Frontal cortex (tissue), 4 donors: ENCODE results near the gene TEKT5. TPM values are rescaled to one million over a fixed set of nuclear protein-coding genes. Genes with fewer than 3 reads are reported as not detected.

Experiments used
- DNase-seq, 2 donors: peaks; one replicate each; pipeline ENCODE4 v3.0.0; 2012; ENCODE audit warnings: low spot score in 2 of 2
- FAIRE-seq: peaks from 2 replicates; lab custom pipeline; 2012; peaks lifted over from hg19 to GRCh38; lab: Jason Lieb, UNC
- total RNA-seq: library from RNA; depleted of rRNA; stranded (reverse); fragments of >200 nt; gene quantifications from one replicate; pipeline ENCODE4 v1.2.3, GENCODE V29; 2014
- donor health status: control.
- donor health status: control.
- donor health status: control.

TEKT5 gene
- total RNA-seq, 1 donor from 2014 or later: 1.6 TPM

DNA sequence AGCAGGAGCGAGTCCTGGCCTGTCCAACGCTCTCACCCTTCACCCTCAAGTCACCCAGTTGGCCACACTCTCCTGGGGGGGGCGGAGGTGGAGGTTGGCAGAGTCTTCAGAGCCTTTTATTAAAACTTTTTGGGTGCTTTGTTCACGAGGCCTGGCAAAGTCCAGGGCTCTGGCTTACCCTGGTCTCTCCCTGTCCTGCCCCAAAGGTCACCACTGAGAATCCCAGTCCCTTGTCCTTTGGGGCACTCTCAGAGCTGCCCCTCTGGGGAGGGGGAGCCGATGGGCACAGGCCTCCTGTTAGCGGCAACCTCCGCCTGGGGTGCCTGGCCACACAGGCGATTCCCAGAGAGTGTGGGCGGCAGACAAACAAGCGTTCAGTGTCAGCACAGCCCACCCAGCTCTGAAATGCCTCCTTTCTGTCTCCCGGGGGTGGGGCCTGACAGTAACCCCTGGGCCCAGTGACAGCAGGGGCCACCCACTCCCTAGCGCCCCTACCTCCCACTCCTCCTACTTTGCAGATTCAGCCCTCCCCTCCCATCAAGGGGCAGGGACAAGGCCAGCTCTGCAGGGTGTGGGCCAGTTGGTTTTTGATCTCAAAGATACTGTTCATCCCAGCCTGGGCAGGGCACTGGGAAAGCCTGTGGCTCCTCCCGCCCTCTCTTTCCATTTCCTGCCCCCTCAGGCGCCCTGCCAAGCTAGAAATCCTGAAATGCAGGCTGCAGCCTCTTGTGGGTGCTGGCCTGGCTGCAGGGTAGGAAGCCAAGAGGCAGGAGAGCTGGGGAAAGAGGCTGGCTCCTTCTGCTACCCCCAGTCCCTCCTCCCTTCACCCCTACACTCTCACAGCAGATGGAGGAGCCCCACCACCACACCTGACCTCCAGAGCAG is 77.7 kb downstream of the TEKT5 start:
- FAIRE-seq: no peak
- DNase-seq: no peak

DNA sequence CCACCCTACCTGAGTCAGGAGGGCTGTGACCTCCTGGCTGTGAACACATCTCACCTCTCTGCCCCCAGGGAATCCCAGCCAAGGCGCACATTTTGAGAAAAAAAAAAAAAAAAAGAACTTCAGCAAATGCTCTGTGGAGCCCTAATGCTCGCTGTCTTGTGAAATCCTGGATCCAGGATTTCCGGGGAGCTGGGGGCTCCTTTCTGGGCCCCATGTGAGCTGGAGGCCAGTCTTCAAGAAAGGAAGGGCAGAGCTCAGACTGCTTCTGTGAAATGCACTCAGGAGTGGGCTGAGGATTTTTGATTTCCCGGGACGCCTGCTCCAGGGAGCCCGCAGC is 78.3 kb downstream of the TEKT5 start:
- DNase-seq: no peak
- no peak for FAIRE-seq

DNA sequence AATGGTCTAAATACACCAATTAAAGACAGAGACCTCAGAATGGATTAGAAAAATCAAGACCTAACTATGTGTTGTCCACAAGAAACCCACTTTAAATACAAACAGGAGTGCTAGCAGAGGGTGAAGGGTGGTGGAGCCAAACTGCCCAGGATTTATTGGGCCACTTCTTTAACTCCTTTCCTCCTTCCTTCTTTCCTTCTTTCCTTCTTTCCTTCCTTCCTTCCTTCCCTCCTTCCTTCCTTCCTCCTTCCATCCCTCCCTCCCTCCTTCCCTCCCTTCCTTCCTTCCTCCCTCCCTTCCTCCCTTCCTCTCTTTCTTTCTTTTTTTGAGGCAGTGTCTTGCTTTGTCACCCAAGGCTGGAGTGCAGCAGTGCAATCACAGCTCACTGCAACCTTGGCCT is 80.0 kb downstream of the TEKT5 start:
- FAIRE-seq (no peak), DNase-seq (no peak)

DNA sequence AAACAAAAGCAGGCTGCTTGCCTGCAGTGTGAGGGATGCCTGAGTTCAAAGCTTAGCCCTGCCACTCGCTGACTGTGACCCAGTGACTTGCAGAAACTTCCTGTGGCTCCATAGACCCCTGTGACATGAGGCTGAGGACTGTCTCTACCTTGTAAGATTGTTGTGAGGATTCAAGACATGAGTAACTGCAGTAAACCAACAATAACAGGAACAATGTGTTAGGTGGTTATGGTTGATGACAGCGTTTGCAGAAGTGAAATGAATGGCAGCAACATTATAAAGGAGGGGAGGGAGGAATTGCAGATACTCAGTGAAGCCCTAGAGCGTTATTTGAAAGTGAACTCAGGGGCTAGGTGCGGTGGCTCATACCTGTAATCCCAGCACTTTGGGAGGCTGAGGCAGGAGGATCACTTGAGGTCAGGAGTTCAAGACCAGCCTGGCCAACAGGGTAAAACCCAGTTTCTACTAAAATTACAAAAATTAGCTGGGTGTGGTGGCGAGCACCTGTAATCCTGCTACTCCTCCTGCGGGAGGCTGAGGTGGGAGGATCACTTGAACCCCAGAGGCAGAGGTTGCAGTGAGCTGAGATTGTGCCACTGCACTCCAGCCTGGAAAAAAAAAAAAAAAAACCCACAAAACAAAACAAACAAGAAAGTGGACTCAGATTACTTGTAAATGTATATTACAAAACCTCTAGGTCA is 80.8 kb downstream of the TEKT5 start:
- DNase-seq (no peak), FAIRE-seq (no peak)

DNA sequence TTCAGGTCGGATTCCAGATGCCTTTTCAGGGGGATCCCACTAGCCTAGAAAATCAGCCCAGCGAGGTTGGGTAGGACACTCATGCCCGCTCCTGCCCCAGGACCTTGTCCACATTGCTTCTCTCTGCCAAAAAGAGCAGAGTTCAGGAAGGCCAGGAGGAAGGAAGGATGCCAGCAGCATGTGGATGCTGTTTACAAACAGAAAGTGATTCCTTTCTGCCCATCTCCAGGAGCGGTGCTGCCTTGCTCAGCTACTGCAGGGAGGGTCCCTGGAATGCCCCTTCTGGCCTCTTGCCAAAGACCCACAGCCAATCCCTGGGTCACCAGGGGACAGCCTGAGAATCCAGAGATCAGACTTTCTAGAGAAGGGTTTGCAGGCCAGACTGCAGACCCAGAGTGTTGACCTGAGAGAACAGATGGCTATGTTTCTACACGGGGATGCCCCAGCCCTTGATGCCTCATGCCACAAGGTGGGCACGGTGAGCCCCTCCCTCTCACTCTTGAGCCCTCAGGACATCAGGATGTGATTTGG is 82.0 kb downstream of the TEKT5 start:
- FAIRE-seq: no peak
- DNase-seq: no peak

DNA sequence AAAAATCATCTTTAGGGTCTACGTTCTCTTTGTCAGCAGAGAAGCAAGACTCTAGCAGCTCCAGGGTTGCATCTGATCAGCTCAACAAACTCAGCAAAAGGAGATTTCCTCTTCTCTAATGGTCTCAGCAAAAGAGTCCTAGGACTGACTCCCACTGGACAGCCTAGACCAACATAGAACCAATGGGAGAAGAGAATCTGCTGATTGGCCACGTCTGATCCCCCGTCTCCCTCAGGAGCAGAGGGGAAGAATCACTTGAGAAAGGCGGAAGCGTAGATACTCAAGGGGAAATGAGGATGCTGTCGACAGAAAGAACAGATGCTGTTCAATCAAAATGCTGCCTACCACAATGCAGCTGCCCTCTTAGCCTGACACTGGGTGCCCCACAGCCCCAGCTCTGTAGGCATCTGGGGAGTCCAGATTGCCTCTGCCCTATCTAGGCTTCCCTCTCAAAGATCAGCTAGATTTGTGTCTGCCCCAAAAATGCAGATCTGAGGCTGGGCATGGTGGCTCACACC is 82.8 kb downstream of the TEKT5 start:
- DNase-seq: no peak

DNA sequence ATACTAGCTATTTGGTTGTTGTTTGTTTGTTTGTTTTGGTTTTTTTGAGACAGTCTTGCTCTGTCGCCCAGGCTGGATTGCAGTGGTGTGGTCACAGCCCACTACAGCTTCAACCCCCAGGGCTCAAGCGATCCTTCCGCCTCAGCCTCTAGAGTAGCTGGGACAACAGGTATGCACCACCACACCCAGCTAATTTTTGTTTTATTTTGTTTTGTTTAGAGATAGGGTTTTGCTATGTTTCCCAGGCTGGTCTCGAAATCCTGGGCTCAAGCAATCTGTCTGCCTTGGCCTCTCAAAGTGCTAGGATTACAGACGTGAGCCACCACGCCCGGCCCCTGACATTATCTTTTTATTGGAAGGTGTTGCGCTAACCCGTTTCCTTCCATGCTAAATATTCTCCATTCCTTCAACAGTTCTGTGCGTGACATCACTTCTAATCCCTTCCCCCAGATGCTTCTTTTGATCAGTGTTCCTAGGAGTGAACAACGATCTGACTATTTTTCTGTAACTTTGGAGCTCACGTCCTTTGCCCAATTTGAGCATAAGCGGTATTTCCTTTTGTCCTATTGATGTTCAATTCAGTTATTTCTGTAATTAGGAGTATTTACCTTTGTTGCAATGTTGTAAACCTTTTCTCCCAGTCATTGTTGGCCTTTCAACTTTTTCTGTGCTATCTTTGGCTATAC is 84.1 kb downstream of the TEKT5 start:
- no peak for DNase-seq
- FAIRE-seq: no peak

More for the DNA sequence above, 82.8 kb downstream of the TEKT5 start:
- no peak for FAIRE-seq

DNA sequence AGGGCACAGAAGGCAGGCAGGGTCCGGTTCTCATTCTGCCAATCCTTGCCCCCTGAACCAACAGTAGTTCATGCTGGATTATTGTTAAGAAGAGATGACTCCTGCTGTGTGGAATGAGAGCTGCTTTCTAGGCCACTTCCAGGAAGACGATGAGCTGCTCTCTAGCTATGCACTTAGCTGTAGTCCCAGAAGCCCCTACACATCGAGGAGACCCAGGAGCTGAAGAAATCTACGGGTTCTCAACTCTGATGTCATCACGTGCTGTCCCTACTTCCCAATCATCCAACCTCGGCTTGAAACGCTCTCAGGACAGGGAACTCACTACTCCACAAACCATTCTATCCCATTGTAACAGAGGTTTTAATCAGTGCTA is 85.3 kb downstream of the TEKT5 start:
- no peak for DNase-seq
- FAIRE-seq: no peak

DNA sequence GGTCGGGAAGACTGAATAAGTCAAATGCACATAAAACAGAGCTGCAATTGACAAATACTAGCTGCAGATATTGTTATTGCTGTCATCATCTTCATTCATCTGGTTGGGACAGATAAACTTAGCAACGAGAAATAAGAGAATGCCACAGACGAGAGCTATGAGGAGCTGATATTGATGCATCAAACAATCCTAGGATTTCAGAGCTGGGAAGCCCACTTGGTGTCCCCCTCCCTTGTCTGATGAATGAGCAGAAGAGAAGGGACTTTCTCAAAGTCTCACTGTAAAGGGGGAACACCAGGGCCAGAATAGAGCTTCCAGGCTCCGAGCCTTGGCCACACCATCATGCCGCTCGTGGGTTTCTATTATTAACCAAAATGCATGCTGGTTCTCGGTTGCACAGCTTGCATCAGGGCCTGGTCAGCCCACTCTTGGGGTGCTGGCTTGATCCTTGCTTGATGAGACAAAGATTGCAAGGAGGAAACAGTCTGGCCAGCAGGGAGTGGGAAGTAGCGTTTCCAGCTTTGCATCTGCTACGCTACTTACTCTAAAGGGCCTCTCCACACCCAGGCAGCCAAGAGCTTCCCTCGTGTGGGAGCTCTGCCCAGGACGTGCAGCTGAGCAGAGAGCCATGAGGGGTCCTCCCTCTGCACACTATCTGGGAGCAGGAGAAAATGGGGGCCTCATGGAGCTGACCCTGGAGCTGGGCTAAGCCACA is 85.9 kb downstream of the TEKT5 start:
- DNase-seq (no peak), FAIRE-seq (no peak)

DNA sequence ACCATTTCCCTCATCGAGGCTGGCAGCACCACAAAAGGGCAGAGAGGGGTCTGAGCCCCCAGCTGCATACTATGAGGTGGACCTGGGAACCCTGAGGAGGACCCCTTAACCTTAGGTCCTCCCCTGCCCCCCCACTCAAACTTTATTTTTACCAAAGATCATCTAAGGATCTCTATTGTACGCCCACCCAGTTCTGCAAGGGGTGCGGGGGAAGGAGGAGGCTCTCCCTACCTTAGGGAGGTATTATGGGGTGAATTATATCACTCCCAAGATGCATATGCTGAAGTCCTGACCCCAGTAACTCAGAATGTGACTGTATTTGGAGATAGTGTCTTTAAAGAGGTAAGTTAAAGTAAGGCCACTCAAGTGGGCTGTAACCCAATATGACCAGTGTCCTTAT is 87.6 kb downstream of the TEKT5 start:
- no peak for DNase-seq

DNA sequence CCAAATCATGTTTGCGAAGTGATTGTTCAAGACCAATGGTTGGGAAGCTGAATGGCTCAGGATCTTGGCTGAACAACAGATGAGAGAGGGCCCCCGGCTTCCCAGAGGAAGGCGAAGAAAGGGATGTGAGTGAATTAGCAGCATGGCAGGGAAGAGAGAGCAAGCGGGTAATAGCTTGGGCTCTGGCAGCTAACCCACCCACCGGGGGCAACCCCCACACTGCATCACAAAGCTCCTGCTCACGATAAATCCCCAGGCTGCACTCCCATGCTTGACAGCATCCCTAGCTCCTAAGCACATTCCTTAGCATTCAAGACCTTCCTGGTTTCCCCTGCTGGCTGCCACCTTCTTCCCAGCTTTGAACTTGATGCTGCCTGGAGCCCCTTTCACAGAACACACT is 88.1 kb downstream of the TEKT5 start:
- FAIRE-seq (no peak), DNase-seq (no peak)

More for the DNA sequence above, 87.6 kb downstream of the TEKT5 start:
- no peak for FAIRE-seq

DNA sequence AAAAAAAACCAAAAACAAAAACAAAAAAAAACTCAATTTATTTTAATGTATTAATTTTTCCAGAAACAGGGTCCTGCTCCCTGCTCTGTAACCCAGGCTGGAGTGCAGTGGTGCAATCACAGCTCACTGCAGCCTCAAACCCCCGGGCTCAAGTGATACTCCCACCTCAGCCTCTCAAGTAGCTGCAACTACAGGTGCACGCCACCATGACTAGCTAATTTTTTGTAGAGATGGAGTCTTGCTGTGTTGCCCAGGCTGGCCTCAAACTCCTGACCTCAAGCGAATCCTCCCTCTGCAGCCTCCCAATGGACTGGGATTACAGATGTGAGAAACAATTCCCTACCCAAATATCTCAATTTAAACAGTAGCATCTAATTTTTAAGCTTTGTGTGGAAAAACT is 89.1 kb downstream of the TEKT5 start:
- no peak for FAIRE-seq
- DNase-seq: no peak

DNA sequence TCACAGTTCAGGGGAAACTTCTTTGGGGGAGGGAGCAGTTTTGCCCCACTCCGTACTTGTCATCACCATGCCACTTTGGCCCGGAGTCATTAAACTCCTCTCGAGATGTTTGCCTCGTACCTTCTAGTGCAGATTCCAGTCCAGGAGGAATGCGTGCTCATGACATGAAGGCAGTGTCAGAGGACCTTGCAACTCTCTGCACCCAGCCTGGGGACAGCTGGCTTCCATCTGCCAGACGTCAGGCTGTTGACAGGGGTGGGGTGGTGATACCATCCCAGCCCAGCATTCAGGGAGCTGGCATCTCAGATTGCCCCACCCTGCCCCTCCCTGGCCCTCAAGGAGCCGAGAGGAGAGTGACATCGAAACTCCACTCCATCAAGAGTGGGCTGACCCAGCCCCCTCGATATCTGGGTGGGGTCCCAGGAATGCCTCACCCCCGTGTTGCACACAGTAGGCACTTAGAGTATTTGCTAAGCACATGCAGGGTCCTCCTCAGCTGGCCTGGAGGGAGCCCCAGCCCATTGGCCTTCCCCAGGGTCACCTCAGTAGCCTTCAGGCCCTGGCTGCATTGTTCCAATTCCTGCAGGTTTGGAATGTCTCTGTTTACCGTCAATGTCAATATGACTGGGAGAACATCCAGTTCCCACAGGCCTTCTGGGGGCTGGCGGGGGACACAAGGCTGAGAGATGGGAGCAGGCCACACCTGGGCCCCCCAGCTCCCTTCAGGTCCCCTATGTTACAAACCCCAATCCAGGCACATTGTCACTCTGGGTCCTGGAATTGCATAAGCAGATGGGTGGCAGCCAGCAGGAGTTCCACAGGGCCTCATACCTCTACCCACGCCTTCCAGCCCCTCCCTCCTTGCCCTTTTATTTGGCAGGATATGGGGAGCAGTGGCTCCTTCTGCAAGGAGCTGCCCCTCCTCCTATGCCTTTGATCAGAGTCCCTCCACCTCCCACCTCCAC is 93.0 kb downstream of the TEKT5 start:
- DNase-seq (no peak), FAIRE-seq (no peak)

DNA sequence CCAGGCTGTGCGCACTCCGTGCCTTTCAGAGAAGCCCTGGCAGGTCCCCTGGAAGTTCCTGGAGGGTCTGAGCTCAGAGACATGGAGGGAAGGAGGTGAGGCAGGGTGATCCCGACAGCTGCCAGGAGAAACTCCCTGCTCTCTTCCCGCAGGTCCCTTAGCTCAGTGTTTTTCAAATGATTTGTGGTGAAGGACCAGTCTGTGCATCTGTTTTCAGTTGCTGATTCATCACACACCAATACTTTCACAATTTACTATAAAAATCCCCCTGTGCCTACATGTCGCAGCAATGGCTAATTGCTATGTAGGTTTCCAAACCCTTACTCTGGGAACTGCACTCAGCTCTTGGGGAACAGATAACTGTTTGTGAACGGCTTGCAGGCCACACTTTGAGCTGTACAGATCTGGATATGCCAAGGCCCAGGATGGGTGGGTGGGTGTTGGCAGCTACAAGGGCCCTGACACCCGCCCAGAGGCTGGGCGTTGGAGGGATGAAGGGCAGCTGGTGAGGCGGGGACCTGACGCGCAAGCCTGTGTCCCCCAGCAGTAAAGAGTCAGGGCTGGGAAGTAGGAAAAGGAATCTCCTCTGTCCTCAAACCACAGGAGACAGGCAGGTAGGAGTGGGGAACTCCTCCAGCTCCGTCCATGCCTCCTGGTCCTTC is 93.8 kb downstream of the TEKT5 start:
- no peak for FAIRE-seq

DNA sequence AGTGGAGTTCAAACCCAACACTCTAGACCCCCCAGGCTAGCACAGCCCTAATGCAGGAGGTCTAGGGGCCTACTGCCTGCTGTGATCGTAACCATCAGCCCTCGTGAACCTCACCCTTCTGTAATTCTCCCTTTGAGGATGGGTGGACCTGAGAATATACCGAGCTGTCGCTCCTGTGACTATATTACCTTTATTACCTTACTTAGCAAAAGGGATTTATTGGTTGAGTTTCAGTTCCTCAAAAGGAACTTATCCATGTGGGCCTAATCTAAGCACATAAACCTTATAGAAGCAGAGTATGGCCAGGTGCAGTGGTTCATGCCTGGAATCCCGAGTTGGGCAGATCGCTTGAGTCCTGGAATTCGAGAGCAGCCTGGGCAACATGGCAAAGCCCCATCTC is 95.1 kb downstream of the TEKT5 start:
- no peak for DNase-seq
- FAIRE-seq: no peak

More for the DNA sequence above, 93.8 kb downstream of the TEKT5 start:
- DNase-seq: no peak

DNA sequence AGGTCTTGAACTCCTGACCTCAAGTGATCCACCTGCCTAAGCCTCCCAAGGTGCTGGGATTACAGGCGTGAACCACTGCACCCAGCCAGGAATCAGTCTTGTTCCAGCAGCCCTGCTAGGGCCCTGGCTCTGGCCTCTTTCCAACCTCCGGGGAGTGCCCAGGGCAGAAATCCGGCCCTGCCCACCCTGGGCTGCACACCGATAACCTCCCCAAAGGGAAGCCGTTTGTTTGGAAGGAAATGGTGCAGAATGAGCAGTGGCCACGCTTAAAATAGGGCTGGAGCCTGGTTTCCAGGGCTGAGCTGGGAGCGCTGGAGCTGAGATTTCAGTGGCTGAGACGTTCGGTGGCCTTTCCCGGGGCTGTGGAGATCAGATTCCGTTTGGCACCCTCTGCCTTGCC is 96.6 kb downstream of the TEKT5 start:
- DNase-seq (no peak), FAIRE-seq (no peak)

DNA sequence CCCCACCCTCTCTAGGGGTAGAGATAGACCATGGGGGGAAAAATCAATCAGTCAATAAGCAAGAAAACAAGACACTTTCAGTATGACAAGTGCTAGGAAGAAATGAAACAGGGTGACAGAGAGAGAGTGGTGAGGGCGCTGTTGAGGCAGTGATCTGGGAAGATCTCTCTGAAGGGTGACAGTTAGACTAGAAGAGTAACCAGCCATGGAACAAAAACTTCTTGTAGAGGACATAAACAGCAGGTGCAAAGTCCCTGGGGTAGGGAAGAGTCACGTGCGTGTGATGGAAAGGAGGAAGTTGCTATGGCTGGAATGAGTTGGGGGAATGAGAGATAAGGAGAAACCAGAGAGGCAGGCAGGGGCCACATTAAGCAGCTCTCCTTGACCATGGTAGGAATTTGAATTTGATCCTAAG is 97.5 kb downstream of the TEKT5 start:
- DNase-seq: no peak
- FAIRE-seq: no peak

DNA sequence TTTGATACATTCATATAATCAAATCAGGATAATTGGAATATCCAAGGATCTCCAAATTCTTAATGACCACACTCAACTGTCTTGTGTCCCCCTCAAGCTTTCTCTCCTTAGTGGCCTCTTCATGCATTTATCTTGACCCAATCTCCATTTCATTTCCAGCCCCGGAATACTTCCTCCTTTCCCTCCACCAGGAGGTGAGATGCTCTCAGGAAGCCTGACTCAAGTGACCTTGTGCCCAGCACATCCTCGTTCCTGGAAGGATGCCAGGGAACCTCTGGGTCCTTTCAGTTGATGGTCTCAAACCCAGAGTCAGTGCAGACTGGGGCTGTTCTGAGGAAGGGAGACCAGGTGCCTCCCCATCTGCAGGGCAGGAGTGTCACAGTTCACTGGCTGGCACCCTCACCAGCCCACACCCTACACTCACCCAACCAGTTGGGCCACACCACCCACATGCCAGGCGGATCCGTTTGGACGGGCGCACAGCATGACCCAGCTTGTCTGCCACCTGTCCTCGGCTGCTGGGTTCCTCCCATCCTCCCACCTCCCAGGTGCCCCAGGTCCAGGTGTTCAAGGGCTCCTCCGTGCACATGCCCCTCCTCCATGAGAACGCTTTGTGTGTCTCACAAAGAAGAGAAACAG is 100.3 kb downstream of the TEKT5 start:
- no peak for FAIRE-seq

More for the DNA sequence above, 100.3 kb downstream of the TEKT5 start:
- DNase-seq: no peak
